HCT116 (cell line): ENCODE data around the gene LOXL1. TPM values are rescaled to one million over a fixed set of nuclear protein-coding genes. Genes with fewer than 3 reads are reported as not detected.
A peak's percentile ranks its signal among the peaks of the same experiment; 100 is the strongest.

Source experiments
- ATAC-seq: fragments of 200-7000 bp; cut with Tn5 transposase; 2 replicates; pipeline ENCODE4 v1.9.1; 2020; ENCODE audit warnings: mild to moderate bottlenecking, moderate library complexity
- Bru-seq: library from RNA; stranded (reverse); fragments of 400-500 nt; gene quantifications from one replicate; lab custom pipeline; 2021; lab: Mats Ljungman, UMichigan
- BruChase-seq, 2 experiments: library from RNA; stranded (reverse); fragments of 400-500 nt; gene quantifications; one replicate each; lab custom pipeline; 2021; lab: Mats Ljungman, UMichigan
- BruUV-seq: library from RNA; stranded (reverse); fragments of 400-500 nt; replicated peaks from 2 replicates; lab custom pipeline; 2021; lab: Mats Ljungman, UMichigan
- CTCF ChIA-PET: fragments of 300-600 bp; sonication (Branson Sonifier 250); formaldehyde crosslinking; loops from one replicate; lab custom pipeline; 2021; ENCODE audit warnings: antibody characterized with exemption; lab: Charles Lee
- POLR2A ChIA-PET: fragments of 300-600, 350-600 bp; sonication (Branson Sonifier 250); formaldehyde crosslinking; loops from one replicate; lab custom pipeline; 2021; ENCODE audit warnings: antibody characterized with exemption; lab: Charles Lee
- RAD21 ChIA-PET, 2 experiments: fragments of 300-600 bp; sonication (Branson Sonifier 250); formaldehyde crosslinking; loops; one replicate each; lab custom pipeline; 2023; ENCODE audit warnings: low total read pairs in 2 of 2; ENCODE audit not compliant: uncharacterized antibody in 2 of 2, unreplicated experiment in 2 of 2, low non-redundant PET in 1 of 2; lab: Charles Lee
- DNase-seq: peaks from one replicate; pipeline ENCODE4 v3.0.0-alpha.2; 2010; ENCODE audit warnings: low read depth, low spot score
- H2AFZ ChIP-seq: fragments of 200-600 bp; shearing (Covaris generic), sonication (generic); 2 replicates; pipeline ENCODE4 v1.6.1; 2017; ENCODE audit warnings: low read depth, mixed run types, mixed read lengths, antibody characterized with exemption, low read length; ENCODE audit not compliant: poor library complexity, severe bottlenecking
- H3K27ac ChIP-seq: 2 replicates; pipeline ENCODE4 v1.5.1; 2012; ENCODE audit warnings: low read depth, low read length
- H3K27me3 ChIP-seq: fragments of 200-600 bp; sonication (generic); 2 replicates; pipeline ENCODE4 v1.6.1; 2016; ENCODE audit warnings: mixed run types, low read length, mixed read lengths; ENCODE audit not compliant: insufficient read depth
- H3K36me3 ChIP-seq, 2 experiments: fragments of 200-500 bp in 1 of 2; fragments of 200-600 bp in 1 of 2; sonication (Bioruptor generic) in 1 of 2; sonication (generic) in 1 of 2; 2 replicates each; pipeline versions ENCODE4 v1.5.1 to v1.6.1; 2014 to 2016; ENCODE audit warnings: low read length in 2 of 2, inconsistent platforms in 1 of 2, mixed read lengths in 1 of 2, mixed run types in 1 of 2; ENCODE audit not compliant: insufficient read depth in 2 of 2, control insufficient read depth in 1 of 2
- H3K4me1 ChIP-seq, 2 experiments: fragments of 200-600 bp in 1 of 2; sonication (generic) in 1 of 2; 2 replicates each; pipeline versions ENCODE4 v1.5.1 to v1.6.1; 2012 to 2017; ENCODE audit warnings: low read length in 2 of 2, inconsistent platforms in 1 of 2, mild to moderate bottlenecking in 1 of 2, mixed read lengths in 1 of 2, mixed run types in 1 of 2, moderate library complexity in 1 of 2; ENCODE audit not compliant: insufficient read depth in 2 of 2, control insufficient read depth in 1 of 2
- H3K4me2 ChIP-seq: fragments of 200-600 bp; sonication (generic); 2 replicates; pipeline ENCODE4 v1.6.1; 2017; ENCODE audit warnings: mixed run types, low read length, mixed read lengths
- H3K4me3 ChIP-seq, 2 experiments: fragments of 200-600 bp in 1 of 2; sonication (generic) in 1 of 2; replicated peaks in 1 of 2; 2 replicates each; pipeline ENCODE4 v1.5.1; 2011 to 2016; ENCODE audit warnings: low read length in 2 of 2, control low read depth in 1 of 2, low read depth in 1 of 2, mild to moderate bottlenecking in 1 of 2, mixed read lengths in 1 of 2, mixed run types in 1 of 2
- H3K79me2 ChIP-seq: fragments of 200-600 bp; sonication (generic); 2 replicates; pipeline ENCODE4 v1.6.1; 2017; ENCODE audit warnings: mild to moderate bottlenecking, mixed run types, low read length, moderate library complexity, mixed read lengths; ENCODE audit not compliant: insufficient read depth
- H3K9ac ChIP-seq: fragments of 200-600 bp; sonication (generic); 2 replicates; pipeline ENCODE4 v1.6.1; 2016; ENCODE audit warnings: low read length, mixed read lengths
- H3K9me2 ChIP-seq: fragments of 200-600 bp; sonication (generic), shearing (Covaris generic); 2 replicates; pipeline ENCODE4 v1.6.1; 2017; ENCODE audit warnings: mixed run types, mild to moderate bottlenecking, moderate library complexity; ENCODE audit not compliant: insufficient read depth
- H3K9me3 ChIP-seq, 2 experiments: fragments of 200-500 bp in 1 of 2; fragments of 200-600 bp in 1 of 2; sonication (Bioruptor generic) in 1 of 2; sonication (generic) in 1 of 2; 2 replicates each; pipeline ENCODE4 v1.6.1; 2014 to 2017; ENCODE audit warnings: low read length in 2 of 2, mixed read lengths in 2 of 2, inconsistent platforms in 1 of 2, low read depth in 1 of 2, mild to moderate bottlenecking in 1 of 2, mixed run types in 1 of 2, moderate library complexity in 1 of 2; ENCODE audit not compliant: control insufficient read depth in 1 of 2, insufficient read depth in 1 of 2
- H4K20me1 ChIP-seq: fragments of 200-600 bp; sonication (generic), shearing (Covaris generic); 2 replicates; pipeline ENCODE4 v1.6.1; 2017; ENCODE audit warnings: mixed run types, mild to moderate bottlenecking, moderate library complexity; ENCODE audit not compliant: insufficient read depth
- ATF3 ChIP-seq: IDR thresholded peaks from 2 replicates; pipeline ENCODE4 v1.6.1; 2012
- CBX3 ChIP-seq: IDR thresholded peaks from 2 replicates; pipeline ENCODE4 v1.6.1; 2012; ENCODE audit warnings: low read depth
- CEBPB ChIP-seq: IDR thresholded peaks from 2 replicates; pipeline ENCODE4 v1.6.1; 2012; ENCODE audit warnings: low read depth
- CTCF ChIP-seq, 3 experiments: fragments of 200-600 bp in 1 of 3; sonication (generic) in 1 of 3; IDR thresholded peaks in 2 of 3; conservative IDR thresholded peaks in 1 of 3; 2 replicates each; pipeline ENCODE4 v1.5.1; 2012 to 2017; ENCODE audit warnings: low read depth in 2 of 3, low read length in 2 of 3, antibody characterized with exemption in 1 of 3, borderline replicate concordance in 1 of 3, control low read depth in 1 of 3, mild to moderate bottlenecking in 1 of 3, mixed read lengths in 1 of 3, mixed run types in 1 of 3, moderate library complexity in 1 of 3; ENCODE audit not compliant: insufficient read depth in 1 of 3
- ELF1 ChIP-seq: IDR thresholded peaks from 2 replicates; pipeline ENCODE4 v1.6.1; 2012; ENCODE audit warnings: low read depth, borderline replicate concordance
- EZH2 ChIP-seq: fragments of 200-600 bp; sonication (generic); IDR thresholded peaks from 2 replicates; pipeline ENCODE4 v1.6.1; 2017; ENCODE audit warnings: antibody characterized with exemption, mixed run types
- EZH2phosphoT487 ChIP-seq: fragments of 200-600 bp; IDR thresholded peaks from 2 replicates; pipeline ENCODE4 v1.6.1; 2018; ENCODE audit warnings: antibody characterized with exemption, borderline replicate concordance
- JUND ChIP-seq: IDR thresholded peaks from 2 replicates; pipeline ENCODE4 v1.6.1; 2012
- MAX ChIP-seq: IDR thresholded peaks from 2 replicates; pipeline ENCODE4 v1.6.1; 2012
- POLR2A ChIP-seq: IDR thresholded peaks from 2 replicates; pipeline ENCODE4 v1.7.0; 2011; ENCODE audit warnings: borderline replicate concordance; ENCODE audit not compliant: insufficient read depth, insufficient read length; ENCODE audit errors: extremely low read depth
- REST ChIP-seq: IDR thresholded peaks from 2 replicates; pipeline ENCODE4 v1.6.1; 2012; ENCODE audit warnings: low read depth
- SIN3A ChIP-seq: IDR thresholded peaks from 2 replicates; pipeline ENCODE4 v1.6.1; 2012; ENCODE audit warnings: low read depth
- SRF ChIP-seq: IDR thresholded peaks from 2 replicates; pipeline ENCODE4 v1.6.1; 2012; ENCODE audit warnings: low read depth
- YY1 ChIP-seq: IDR thresholded peaks from 2 replicates; pipeline ENCODE4 v1.6.1; 2011; ENCODE audit warnings: low read length, low read depth, moderate library complexity, mild to moderate bottlenecking; ENCODE audit not compliant: insufficient replicate concordance; ENCODE audit errors: extremely low read depth
- ZBTB33 ChIP-seq: IDR thresholded peaks from 2 replicates; pipeline ENCODE4 v1.6.1; 2011; ENCODE audit warnings: mild to moderate bottlenecking, low read length, moderate library complexity; ENCODE audit not compliant: insufficient replicate concordance; ENCODE audit errors: extremely low read depth
- ZFX ChIP-seq: fragments of 450-650 bp; IDR thresholded peaks from 2 replicates; pipeline ENCODE4 v1.6.1; 2017
- ZNF274 ChIP-seq: fragments of 200-500 bp; sonication (Bioruptor generic); IDR thresholded peaks from 2 replicates; pipeline ENCODE4 v1.6.1; 2014; ENCODE audit warnings: mild to moderate bottlenecking, low read depth, low read length, inconsistent platforms
- intact Hi-C: fragments of 100-400 bp; cut with micrococcal nuclease; formaldehyde crosslinking; loops from 2 replicates; pipeline ENCODE4 v1.10.0; 2022
- long read RNA-seq: library from polyadenylated mRNA; unstranded; transcript quantifications from one replicate; pipeline ENCODE4 v2.0.0, GENCODE V29; 2021; ENCODE audit not compliant: unreplicated experiment
- polyA plus RNA-seq: library from polyadenylated mRNA; unstranded; fragments of >200 nt; gene quantifications from 2 replicates; pipeline ENCODE4 v1.2.1, GENCODE V29; 2012; ENCODE audit warnings: missing spikeins
- total RNA-seq: library from RNA; stranded (reverse); gene quantifications from one replicate; pipeline ENCODE4 v1.2.1, GENCODE V29; 2021; ENCODE audit not compliant: unreplicated experiment

LOXL1 gene
- total RNA-seq (14.9 TPM), Bru-seq, nascent RNA (percentile 49 among the genes with signal in this experiment), BruChase-seq, experiment 1, labeled RNA remaining after a 6-hour chase (percentile 50 among the genes with signal in this experiment), BruChase-seq, experiment 2, labeled RNA remaining after a 2-hour chase (percentile 49 among the genes with signal in this experiment)
- polyA plus RNA-seq: 18.6 and 21.7 TPM in 2 replicates
- long read RNA-seq, transcript LOXL1-201 (7 exons, 2,351 nt): major isoform, 13 of 15 reads
- long read RNA-seq, partial matches to known transcripts: 0 of 15 reads
- long read RNA-seq, other reads (novel, unspliced or antisense): 2 of 15 reads

GRCh38 chr15:73926219-73927002 is at the start of gene LOXL1:
Gene LOXL1 (plus strand): TSS chr15:73926462. CDS start chr15:73926784, 322 bp downstream.
- ChIA-PET RAD21 (no interaction called here), POLR2A (no interaction called here), CTCF (interaction anchor here (1.3 to 2.7 kb wide), 6 partner anchors 17 to 53 kb away, joined by 4 to 12 read pairs (median 6); partner anchors contain the start of gene TBC1D21)
- ATAC-seq (peak; percentile 32), DNase-seq (peak; percentile 19)
- no TSS peak for BruUV-seq
- H3K9ac ChIP-seq: peak within 1 kb of the TSS; percentile 79
- H3K9me2 ChIP-seq: no peaks in the 10 kb centered on the region
- H3K4me2 ChIP-seq: peak within 1 kb of the TSS; percentile 91
- peak within 1 kb of the TSS; percentile 94 for H3K27ac ChIP-seq
- intact Hi-C loops: no loop called here
- H4K20me1 ChIP-seq: no peaks in the 10 kb centered on the region
- peaks cover 27 to 46% of the 10 kb centered on the region in 2 experiments for H3K4me1 ChIP-seq
- H3K79me2 ChIP-seq: no peaks in the 10 kb centered on the region
- no peaks in the 10 kb centered on the region for H3K27me3 ChIP-seq
- H3K9me3 ChIP-seq: no peaks in the 10 kb centered on the region
- H3K4me3 ChIP-seq: peak within 1 kb of the TSS; percentile 57 to 77
- H2AFZ ChIP-seq: no peak within 1 kb of the TSS
- no peaks in the 10 kb centered on the region for H3K36me3 ChIP-seq
- no peak for TF ChIP-seq YY1
- TF ChIP-seq CBX3: no peak
- no peak for TF ChIP-seq JUND
- TF ChIP-seq EZH2: no peak
- no peak for TF ChIP-seq SRF
- no peak for TF ChIP-seq EZH2phosphoT487
- no peak for TF ChIP-seq POLR2A
- no peak for TF ChIP-seq ELF1
- TF ChIP-seq MAX: peak; percentile 33; the same call in 1 of the 2 replicates
- no peak for TF ChIP-seq ZNF274
- TF ChIP-seq CTCF (IDR thresholded peaks at IDR 0.05 in 2 of 3, conservative IDR thresholded peaks at IDR 0.05 in 1 of 3; ENCODE audit: borderline replicate concordance in 1 of 3, insufficient read depth in 1 of 3, low read depth in 2 of 3, low read length in 2 of 3): no peak
- no peak for TF ChIP-seq CEBPB
- TF ChIP-seq REST: no peak
- TF ChIP-seq ATF3: no peak
- TF ChIP-seq SIN3A: peak; percentile 51
- TF ChIP-seq ZBTB33: no peak
- TF ChIP-seq ZFX: no peak
